Gastroesophageal sphincter (tissue), 2 donors: Measurements from ENCODE around the gene KRTAP17-1.

ENCODE experiments used
- EP300 ChIP-seq: sonication (generic); formaldehyde crosslinking; IDR thresholded peaks from one replicate; pipeline ENCODE4 v1.6.1; 2017; ENCODE audit warnings: antibody characterized with exemption, mild to moderate bottlenecking
- POLR2AphosphoS5 ChIP-seq: sonication (generic); formaldehyde crosslinking; IDR thresholded peaks from one replicate; pipeline ENCODE4 v1.6.1; 2017; ENCODE audit warnings: antibody characterized with exemption

DNA sequence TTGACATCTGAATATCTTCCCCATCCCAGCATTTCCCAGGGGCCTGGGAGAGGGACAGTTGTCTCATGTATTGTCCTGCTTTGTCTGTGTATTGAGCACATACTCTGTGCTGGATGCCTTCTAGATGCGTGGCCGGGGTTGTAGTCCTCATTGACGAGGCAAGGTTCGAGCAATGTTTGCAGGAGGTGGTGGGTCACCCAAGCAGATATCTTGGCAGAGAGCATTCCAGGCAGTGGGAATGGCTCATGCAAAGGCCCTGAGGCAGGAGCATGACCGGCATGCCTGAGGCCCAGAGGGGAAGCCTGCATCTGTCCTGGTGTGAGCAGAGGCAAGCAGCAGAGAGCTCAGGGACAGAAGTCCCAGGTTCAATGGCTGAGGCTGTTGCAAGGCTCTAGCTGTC lies 17.6 kb upstream of the KRTAP17-1 start:
- TF ChIP-seq EP300 = no peak
- no peak for TF ChIP-seq POLR2AphosphoS5
